HG02870 (cell line): ENCODE measurements around the gene TBC1D22A.

ENCODE experiments used
- ATAC-seq: cut with Tn5 transposase; IDR thresholded peaks from one replicate; pipeline ENCODE4 v1.9.1; 2021; ENCODE audit warnings: mild to moderate bottlenecking, moderate library complexity; ENCODE audit not compliant: unreplicated experiment

Gene TBC1D22A

DNA sequence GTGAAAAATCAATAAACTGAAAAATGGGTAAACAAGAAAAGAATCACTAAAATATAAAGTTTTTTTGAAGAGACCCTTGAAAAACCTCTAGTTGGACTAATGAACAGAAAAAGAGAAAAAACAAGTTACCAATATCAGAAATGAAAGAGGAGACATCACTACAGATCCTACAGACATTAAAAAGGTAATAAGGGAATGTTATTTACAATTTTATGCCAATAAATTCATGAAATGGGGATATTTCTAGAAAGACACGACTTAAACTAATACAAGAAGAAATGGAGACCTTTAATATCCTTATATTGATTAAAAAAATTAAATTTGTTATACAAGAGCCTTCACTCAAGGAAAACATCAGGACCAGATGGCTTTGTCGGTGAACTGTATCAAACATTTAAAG is 109.4 kb downstream of the TBC1D22A start:
- no peak for ATAC-seq

DNA sequence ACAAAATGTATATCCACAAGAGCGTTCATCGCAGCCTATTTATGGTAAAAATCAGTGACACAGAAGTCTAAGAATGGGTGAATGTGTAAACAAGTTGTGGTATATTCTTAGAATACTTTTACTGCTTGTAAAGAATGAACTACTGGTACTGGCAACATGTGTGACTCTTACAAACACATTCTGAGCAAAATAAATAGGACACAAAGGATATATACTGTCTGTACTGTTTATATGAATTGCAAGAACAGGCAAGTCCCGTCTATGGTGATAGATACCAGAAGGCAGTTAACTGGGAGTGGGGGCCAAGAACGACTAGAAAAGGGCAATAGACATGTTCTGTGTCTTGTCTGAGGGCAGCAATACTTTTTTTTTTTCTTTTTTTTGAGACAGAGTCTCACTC is 112.6 kb downstream of the TBC1D22A start:
- ATAC-seq = no peak

DNA sequence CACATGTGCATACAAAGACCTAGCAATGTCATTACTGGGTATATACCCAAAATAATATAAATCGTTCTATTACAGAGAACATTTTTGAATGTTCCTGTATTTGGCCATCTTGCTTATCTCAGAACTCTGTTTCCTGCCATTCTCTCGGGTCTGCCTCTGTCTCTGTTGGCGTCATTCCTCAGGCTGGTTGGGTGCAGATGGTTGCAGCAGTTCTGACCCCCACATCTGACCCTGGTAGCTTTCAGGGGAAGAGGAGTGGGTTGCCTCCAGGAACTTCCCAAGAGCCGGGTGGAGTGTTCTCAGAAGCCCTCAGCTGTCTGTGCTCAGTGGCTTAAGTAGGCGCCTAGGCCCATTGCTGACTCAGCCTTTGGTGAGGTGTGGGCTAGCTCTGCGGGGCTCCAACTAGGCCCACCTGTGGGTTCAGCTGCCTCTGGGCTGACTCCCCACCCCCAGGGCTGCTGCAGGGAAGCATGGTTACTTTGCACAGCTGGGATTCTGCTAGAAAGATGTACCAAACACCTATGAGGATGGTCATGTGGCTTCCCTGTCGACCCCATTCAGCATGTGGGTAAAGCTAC is 114.0 kb downstream of the TBC1D22A start:
- no peak for ATAC-seq

DNA sequence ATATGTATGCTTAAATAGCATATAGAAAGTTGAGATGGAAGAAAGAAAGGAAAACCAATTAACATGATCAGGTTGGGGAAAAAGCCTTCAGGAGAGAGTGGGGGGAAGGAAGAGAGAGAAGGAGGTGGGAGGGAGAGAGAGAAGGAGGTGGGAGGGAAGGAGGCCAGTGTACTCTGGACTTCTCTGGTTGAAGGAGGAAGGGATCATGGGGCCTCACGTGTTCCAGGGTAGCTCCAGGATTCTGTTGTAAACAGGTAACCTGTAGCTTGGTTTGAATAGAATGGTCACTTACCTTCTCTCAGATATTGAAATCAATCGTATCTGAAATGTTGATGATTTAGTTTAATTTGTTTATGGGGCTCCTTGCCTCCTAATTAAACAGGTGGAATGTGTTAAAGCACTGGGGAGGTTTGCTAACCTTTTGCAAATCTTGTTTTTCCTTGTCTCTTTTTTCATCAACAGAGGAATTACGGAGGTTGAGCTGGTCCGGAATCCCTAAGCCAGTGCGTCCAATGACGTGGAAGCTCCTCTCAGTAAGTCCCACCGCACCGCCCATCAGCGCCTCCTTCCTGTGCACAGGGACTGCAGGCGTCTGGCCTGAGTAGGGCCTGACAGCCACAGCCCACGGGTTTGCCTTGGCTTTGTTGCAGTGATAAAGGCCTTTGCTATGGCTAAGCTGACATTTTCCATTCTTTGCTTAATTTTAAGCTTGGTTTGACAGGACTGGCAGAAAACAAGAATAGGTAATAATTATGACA is 115.9 kb downstream of the TBC1D22A start:
- no peak for ATAC-seq

DNA sequence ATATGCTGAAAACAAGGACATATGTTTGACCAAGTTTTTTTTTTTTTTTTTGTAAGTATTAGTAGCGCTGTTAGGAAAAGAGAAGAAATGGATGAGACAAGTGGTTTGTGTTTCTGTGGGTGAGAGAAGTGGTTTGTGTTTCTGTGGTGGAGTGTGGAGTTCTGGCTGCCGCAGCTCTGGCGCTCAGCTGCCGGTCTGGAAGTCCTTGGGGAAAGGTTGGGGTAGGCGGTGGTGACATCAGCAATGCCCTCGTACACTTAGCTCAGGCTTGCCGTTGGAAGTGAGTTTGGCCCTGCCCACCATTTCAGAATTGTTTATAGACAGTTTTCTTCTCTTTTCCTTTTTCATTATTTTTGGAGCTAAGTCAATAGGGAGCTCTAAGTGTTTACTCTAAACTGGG is 116.6 kb downstream of the TBC1D22A start:
- no peak for ATAC-seq

DNA sequence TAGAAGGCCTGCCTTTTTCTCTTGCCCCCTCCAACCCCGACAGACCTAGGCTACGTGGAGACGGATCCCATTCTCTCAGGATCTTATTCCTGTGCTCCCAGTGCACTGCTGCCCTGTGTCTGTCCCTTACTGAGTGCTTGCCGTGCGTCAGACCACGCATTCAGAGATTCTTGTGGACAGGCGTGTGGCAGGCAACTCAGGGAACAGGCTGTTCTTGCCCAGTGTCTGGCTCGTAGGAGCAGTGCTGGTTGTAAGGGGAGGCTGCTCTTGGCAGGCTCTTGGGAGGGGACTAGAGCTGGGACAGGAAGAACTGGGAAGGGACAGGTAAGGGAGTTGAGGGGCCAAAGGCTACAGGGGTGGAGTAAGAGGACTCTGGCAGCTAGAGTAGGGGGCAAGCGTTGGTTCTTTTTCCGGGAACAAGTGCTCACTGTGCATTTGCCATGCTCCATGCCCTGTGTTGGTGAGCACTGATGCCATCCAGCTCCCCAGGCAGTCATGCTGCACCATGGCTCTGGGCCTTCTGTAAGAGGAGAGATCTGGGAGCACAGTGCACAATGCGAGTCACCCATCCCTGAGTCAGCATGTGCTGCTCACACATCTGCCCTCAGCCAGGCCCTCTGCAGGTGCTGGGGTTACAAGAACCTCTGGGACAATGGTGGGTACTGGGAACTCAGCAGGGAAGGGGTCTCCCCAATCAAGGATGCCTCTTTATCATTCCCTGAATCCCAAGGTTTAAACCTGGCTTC is 119.1 kb downstream of the TBC1D22A start:
- no peak for ATAC-seq

DNA sequence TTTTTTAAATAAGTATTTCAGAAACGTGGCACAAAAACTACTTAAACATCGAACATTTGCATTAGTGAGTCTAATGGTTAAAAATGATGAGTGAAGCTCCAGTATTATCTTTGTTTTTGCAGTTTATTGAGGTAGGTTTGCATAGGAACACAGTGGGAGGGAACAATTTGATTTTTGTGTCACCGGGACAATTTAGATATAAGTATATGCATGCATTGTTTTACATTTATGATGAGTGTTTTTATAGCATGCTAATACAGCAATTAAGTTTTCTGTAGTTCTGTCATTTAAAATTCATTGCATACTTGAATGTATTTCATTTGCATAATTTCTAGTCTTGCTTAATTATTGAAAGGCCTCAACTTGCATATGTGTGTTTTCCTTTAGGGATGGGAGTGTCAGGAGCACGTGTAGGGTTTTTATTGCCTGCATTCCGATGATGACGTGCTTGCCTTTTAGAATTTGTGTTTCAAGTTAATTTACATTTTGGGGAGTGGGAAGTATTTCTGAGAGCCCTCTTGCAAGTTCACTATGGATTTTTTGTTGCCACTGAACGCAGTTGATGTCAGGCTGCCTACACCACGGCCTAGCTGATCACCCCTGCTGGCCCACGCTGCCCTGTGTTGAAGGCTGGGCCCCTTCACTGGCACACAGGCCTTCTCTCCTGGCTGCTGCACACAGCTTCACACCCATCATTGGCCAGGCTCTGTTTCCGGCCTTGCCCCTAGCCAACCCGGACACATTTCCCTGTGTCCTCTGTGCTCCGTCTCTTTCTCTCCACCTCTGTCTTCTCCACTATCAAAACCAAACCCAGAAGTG is 120.9 kb downstream of the TBC1D22A start:
- ATAC-seq = no peak

DNA sequence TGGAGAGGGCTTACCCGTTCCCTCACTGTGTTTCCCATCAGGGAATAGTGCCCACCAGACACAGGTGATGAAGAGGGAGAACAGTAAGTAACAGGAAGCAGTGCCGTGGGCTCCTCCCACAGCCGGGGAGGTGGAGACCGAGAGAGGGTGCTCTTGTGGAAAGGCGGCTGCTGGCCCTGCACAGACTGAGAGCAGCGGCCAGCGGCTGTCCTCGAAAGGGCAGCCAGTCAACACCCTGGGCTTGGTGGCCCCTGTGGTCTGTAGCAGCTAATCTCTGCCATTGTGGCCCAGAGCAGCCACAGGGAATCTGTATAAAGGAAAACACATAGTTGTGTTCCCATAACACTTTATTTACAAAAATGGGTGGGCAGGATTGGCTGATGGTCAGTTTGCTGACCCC is 121.9 kb downstream of the TBC1D22A start:
- no peak for ATAC-seq

DNA sequence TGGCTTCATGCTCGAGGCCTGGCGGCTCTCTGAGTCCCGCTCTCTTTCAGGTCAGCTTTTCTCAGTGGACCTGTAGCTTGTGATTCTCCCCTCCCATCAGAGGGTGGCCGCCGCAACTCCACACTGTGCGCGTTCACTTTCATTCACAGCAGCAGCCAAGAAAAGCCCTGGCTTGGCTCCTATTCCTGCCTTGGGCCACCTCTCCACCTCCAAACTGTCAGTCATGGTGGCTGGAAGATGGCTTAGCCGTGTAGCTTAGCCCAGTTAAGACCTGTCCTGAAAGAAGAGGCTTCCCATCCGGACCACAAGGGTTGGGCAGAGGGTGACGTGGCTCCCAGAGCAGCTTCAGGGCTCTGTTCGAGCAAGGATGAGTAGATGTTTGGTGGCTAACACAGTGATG is 125.5 kb downstream of the TBC1D22A start:
- ATAC-seq = no peak

DNA sequence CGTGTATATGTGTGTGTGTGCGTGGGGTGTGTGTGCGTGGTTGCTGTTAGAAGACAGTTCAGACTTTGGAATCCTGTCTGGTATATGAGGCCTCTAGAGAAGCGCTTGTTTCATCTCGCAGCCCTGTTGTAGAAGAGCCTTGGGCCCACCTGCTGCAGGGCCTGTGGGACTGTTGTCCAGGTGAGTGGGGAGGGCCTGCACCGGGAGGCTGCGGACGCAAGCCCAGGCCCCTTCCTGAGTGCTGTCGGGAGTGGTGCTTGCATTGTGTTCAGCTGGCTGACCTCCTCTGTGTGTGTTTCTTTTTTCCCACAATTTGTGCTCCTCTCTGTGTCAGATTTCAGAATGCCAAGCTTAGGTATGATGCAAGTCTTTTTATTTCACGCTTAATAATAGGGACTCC is 128.4 kb downstream of the TBC1D22A start:
- ATAC-seq = no peak

DNA sequence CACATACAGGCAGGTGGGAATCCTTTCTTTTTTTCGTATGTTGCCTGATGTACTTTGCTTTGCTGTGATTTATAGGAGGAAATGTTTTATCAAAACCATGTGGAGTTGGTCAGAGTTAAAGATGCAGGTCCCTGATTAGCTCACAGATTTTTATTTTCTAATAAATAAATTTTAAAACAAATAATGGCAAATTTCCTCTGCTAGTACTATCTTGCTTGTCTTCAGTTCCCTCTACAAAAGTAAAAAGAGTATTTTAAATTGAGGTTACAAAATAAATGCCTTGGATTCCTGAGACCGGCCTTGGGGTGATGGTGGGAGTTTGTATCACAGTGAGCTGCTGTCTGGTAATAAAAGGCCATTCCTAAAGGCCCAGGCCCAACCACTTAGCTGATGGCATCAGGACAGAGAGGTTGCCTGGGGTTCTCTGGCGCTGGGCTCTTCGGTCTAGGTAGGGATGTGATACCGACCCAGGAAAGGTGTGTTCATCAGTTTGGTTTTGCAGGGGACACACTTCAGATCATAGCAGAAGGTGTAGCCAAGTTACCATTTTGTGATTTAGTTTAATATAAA is 129.0 kb downstream of the TBC1D22A start:
- ATAC-seq = no peak

DNA sequence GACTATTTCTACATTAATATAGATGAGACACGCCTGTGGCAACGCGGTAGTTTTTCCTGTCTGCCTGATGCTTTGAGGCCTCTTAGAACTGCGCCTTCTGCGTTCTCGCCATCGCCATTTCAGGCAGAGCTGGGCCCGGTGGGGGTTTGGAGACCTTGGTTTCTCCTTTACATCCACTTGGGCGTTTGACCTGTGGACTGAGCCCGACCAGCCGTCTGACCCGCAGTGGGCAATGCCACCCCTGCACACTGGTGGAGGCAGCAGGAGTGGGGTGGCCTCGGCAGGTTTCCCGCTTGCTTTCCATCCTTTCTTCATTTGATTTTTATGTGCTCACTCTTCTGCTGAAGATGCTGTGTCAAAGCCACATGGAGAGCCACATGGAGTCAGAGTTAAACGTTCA is 130.4 kb downstream of the TBC1D22A start:
- no peak for ATAC-seq

DNA sequence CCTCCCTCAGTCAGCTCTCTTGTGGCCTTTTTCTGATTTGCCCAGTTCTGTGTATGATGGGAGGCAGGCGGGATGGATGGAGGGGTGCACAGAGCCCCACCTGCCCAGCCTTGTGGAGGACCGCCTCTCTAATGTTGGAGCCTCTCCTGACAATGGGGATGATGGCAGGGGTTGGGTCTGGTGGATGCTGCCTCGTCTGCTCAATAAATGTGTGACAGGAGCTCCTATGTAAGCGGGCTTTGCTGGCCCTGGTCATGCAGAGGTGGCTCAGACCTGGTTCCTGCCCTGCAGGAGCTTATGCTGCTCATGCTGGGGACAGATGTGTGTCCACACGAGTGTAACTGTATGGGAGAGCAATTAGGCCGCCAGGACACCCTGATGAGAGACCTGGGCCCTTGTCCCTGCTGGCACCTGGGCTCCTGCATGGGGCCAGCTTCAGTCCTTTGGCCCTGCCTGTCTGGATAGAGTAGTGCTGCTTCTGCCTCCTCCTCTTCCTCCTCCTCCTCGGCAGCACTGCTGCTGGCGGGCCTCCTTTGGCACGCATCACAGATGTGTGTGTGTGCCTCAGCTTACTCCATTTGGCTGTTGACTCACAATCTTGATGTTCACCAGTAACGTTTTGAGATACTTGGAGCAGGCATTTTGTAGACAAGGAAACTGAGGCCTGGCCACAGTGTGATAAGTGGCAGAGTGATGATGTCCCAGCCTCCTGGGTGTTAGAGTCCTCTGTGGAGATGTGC is 131.0 kb downstream of the TBC1D22A start:
- ATAC-seq = no peak

DNA sequence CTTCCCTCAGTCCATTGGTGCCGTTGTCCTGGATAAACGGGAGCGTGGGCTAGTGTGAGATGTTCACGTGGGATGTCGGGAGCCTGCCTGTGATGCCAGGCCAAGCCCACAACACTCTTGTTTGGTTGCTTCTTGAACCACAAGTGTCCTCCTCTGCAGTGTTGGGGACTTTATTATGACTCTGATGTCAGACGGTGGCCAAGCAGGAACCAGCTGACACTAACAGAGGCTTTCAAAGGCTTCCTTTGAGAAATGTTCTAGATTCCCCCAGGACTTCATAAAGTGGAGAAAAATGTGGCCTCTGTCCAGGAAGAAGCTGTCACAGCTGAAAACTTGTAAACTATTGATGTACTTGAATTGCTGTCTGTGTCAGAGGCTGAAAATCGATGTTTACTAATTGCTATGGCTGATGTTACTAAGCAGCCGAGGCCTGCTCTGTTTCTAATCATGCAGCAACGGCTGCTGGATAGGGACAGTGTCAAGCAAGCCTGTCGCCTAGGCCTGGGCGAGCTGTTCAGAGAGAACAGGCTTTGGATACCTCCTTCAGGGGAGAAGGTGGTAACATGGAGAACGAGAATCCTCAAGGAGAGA is 131.7 kb downstream of the TBC1D22A start:
- no peak for ATAC-seq

DNA sequence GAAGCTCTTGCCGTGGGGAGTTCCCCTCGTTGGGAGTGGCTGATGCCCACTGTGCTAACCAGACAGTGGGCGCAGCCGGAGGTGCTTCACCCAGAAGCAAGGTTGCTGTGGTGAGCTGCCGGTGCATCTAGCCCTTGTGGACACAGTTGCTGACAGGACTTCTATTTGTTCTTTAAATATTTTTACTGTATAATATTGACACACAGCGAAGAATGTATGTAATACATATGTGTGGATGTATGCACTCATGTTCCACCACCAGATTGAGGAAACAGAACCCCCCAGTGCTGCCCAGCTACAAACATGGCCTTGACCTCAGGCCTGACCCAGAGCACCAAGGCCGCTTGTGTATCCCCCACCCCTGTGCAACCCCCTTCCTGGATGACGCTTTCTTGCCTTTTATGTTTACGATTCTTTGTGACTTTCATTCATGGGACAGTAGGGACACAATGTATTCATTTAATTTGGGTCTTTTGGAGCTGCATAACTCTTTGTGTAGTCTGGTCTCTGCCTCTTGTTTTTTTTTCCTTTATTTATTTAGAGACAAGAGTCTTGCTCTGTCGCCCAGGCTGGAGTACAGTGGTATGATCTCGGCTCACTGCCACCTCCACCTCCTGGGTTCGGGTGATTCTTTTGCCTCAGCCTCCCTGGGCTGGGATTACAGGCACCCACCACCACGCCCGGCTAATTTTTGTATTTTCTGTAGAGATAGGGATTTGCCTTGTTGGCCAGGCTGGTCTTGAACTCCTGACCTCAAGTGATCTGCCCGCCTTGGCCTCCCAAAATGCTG is 132.6 kb downstream of the TBC1D22A start:
- ATAC-seq = no peak

DNA sequence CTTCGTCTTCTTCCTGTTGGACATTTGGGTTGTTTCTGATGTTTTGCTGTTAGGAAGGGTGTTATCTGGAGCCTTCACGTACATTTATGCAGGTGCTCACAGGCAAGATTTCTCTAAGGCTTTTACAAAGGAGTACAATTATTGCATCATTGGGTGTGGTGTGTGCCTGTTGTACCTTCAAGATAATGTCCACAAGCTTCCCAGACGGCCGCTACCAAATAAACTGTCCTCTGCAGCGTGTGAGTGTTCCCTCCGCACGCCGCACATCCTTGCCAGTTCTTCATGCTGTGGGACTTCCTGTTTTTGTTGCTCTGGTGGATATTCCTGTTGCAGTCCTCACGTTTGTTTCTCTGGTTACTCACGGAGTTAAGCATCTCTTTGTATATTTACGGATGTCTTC is 133.3 kb downstream of the TBC1D22A start:
- no peak for ATAC-seq

DNA sequence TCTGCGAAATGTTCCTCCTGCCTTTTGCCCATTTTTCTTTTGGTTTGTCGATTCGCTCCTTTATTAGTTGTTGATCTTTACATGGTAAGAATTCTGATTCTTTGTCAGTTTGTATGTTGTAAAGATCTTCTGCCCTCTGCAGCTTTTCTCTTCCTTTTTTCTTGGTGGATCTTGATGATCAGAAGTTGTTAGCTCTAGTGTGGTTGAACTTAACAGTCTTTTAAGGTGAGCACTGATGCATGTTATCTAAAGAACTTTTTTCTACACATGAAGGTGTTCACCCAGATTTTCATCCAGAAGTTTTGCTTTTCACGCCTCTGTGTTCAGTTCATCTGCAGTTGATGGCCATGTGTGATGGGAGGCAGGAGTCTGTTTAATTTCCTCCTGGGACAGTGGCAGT is 133.7 kb downstream of the TBC1D22A start:
- no peak for ATAC-seq

DNA sequence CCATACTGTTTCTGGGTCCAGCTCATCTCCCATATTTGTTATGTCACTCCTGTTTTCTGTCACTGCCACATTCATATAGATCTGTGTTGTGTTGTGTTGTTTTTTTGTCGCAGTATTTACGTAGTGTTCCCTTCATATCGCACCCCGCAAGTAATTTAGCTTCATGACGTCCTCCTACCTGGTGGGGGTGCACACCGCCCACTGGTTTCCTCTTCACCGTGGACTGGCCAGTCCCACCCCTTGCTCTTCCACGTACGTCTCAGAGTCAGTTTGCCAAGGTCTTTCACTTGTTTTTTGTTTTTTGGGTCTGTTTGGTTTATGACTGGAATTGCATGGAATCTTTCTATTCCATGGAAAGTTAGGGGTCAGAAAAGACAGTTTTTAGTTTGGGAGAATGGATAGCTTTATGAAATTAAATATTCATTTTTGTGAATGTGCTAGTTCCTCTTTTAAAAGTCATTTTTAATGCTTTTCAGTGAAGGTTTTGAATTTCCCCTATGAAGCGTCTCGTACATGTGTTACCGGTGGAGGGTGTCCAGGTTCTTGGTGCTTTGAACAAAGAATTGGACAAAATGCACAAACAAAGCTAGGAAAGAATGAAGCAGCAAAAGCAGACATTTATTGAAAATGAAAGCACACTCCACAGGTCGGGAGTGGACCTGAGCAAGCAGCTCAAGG is 134.3 kb downstream of the TBC1D22A start:
- ATAC-seq = no peak

DNA sequence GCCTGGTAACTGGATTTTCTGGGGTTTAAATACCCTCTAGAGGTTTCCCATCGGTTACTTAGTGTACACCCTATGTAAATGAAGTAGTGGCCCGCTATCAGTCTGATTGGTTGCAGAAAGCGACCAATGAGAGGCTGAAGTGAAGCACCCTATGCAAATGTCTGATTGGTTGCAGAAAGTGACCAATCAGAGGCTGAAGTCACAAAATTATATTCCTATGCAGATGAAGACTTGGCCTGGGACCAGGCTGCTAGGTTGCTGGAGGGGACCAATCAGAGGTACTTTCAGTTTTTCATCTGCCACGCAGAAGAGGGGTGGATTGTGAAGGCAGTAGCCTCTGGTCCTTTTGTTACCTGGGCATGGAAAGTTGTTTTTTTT is 134.8 kb downstream of the TBC1D22A start:
- ATAC-seq = no peak
